Natural killer cell (primary cell): ENCODE results near the gene TMEM176A. TPM values are rescaled to one million over a fixed set of nuclear protein-coding genes. Genes with fewer than 3 reads are reported as not detected.

Experiments
- ATAC-seq, 3 donors: fragments of 150-1000 bp in 2 of 3; fragments of 200-7000 bp in 1 of 3; cut with Tn5 transposase; 1 replicate in 1 of 3; 2 replicates in 2 of 3; pipeline ENCODE4 v1.10.0; 2021; ENCODE audit warnings: mild to moderate bottlenecking in 2 of 3, moderate library complexity in 2 of 3
- DNase-seq, 2 donors: peaks; one replicate each; pipeline versions ENCODE4 v3.0.0 to v3.0.0-alpha.2; 2013 to 2021; ENCODE audit warnings: mixed read lengths in 1 of 2
- H3K27ac ChIP-seq: one replicate; pipeline ENCODE4 v1.5.1; 2013; ENCODE audit warnings: mild to moderate bottlenecking, low read length
- H3K27me3 ChIP-seq: one replicate; pipeline ENCODE4 v1.6.1; 2013; ENCODE audit warnings: low read length; ENCODE audit not compliant: control insufficient read depth, insufficient read depth
- H3K36me3 ChIP-seq: one replicate; pipeline ENCODE4 v1.6.1; 2013; ENCODE audit warnings: low read length; ENCODE audit not compliant: control insufficient read depth, insufficient read depth
- H3K4me1 ChIP-seq: one replicate; pipeline ENCODE4 v1.6.1; 2013; ENCODE audit warnings: low read length; ENCODE audit not compliant: control insufficient read depth, insufficient read depth
- H3K4me3 ChIP-seq: one replicate; pipeline ENCODE4 v1.5.1; 2013; ENCODE audit warnings: low read length
- H3K9me3 ChIP-seq: one replicate; pipeline ENCODE4 v1.6.1; 2013; ENCODE audit warnings: low read length; ENCODE audit not compliant: control insufficient read depth, insufficient read depth
- H3K27ac Mint-ChIP-seq, 2 donors: one replicate each; pipeline ENCODE4 v1.8.0; 2022; ENCODE audit warnings: mild to moderate bottlenecking in 2 of 2, mixed read lengths in 2 of 2, moderate library complexity in 1 of 2
- H3K27me3 Mint-ChIP-seq, 2 donors: one replicate each; pipeline ENCODE4 v1.8.0; 2022; ENCODE audit warnings: low read depth in 2 of 2, mixed read lengths in 2 of 2
- H3K36me3 Mint-ChIP-seq: one replicate; pipeline ENCODE4 v1.8.0; 2022; ENCODE audit warnings: mixed read lengths
- H3K4me1 Mint-ChIP-seq, 2 donors: one replicate each; pipeline ENCODE4 v1.8.0; 2022; ENCODE audit warnings: mixed read lengths in 2 of 2
- H3K4me3 Mint-ChIP-seq: one replicate; pipeline ENCODE4 v1.8.0; 2022; ENCODE audit warnings: mild to moderate bottlenecking, moderate library complexity, mixed read lengths
- H3K9me3 Mint-ChIP-seq, 2 donors: one replicate each; pipeline ENCODE4 v1.8.0; 2022; ENCODE audit warnings: mixed read lengths in 2 of 2
- WGBS: methylation state at CpG from one replicate; pipeline ENCODE4 v1.1.7; 2013; ENCODE audit warnings: missing lambda C conversion rate; ENCODE audit not compliant: insufficient coverage; 5-methylcytosine and 5-hydroxymethylcytosine counted together
- intact Hi-C: fragments of 100-400 bp; cut with micrococcal nuclease; formaldehyde crosslinking; loops from one replicate; pipeline ENCODE4 v1.14.2; 2022
- total RNA-seq, 4 donors: library from RNA; stranded (reverse); fragments of 120-200 nt in 1 of 4; gene quantifications; one replicate each; pipeline versions ENCODE4 v1.2.3 to v1.2.4, GENCODE V29; 2013 to 2022
- TF ChIP-seq, protein P1 (sequence below): fragments of 200-600 bp; IDR thresholded peaks from one replicate; pipeline ENCODE4 v1.8.0; 2022; ENCODE audit warnings: antibody characterized with exemption

The TMEM176A gene
- total RNA-seq, 3 donors from 2014 or later (not counting 1 experiment from before 2014, with no cell fraction given) = 2.0 TPM; not detected in 2

DNA sequence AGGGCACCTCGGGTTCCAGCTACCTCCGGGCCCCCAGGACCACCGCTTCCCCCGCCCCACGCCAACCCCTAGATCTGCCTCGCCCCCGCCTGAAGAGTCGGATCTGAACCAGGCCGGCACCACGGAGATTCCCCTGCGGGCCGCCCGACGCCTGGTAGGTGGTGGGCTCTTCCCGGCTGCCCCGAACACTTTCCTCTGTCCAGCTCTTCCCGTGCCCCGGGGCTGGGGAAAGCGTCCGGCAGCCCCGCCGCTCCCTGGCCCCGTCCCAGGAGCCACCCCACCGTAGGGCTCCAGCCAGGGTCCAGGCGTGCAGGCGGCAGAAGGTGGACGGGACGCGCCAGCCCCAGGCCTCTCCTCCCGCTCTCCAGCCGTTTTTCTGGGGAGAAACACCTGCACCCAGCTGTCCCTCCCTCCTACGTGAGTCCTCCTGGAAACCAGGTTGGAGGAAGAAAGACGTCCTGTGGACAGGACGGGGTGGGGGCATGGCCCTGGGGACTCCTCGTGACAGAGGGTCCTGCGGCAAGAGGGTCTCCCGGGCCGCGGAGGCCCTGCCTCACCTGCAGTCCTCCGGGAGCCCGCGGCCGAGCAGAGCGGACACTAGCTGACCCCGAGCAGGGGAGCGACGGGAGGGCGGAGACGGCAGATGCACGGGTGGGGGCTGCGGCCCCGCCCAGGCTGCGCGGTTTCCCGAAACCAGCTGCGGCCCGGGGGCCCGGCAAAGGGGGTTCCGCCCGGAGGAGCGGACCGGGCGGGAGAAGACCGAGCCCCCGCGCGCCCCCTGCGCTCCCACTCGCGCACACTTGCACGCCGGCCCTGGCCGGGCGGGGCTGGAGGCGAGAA is 608 bp upstream of the TMEM176A start, which contains the start of gene TMEM176B:
TSS of gene TMEM176B (minus strand) at position 624 of the 840 bp plus-strand sequence. CDS start 3,795 bp downstream, outside the sequence.
- H3K4me3 Mint-ChIP-seq = peak within 1 kb of the TSS; percentile 76
- H3K27me3 Mint-ChIP-seq = peaks cover 38 to 46% of the 10 kb centered on the region in 2 donors
- TF ChIP-seq, protein P1, sequence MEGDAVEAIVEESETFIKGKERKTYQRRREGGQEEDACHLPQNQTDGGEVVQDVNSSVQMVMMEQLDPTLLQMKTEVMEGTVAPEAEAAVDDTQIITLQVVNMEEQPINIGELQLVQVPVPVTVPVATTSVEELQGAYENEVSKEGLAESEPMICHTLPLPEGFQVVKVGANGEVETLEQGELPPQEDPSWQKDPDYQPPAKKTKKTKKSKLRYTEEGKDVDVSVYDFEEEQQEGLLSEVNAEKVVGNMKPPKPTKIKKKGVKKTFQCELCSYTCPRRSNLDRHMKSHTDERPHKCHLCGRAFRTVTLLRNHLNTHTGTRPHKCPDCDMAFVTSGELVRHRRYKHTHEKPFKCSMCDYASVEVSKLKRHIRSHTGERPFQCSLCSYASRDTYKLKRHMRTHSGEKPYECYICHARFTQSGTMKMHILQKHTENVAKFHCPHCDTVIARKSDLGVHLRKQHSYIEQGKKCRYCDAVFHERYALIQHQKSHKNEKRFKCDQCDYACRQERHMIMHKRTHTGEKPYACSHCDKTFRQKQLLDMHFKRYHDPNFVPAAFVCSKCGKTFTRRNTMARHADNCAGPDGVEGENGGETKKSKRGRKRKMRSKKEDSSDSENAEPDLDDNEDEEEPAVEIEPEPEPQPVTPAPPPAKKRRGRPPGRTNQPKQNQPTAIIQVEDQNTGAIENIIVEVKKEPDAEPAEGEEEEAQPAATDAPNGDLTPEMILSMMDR = no peak
- ATAC-seq (peak in 1 of 3 donors; percentile 36), DNase-seq (no peak)
- H3K9me3 Mint-ChIP-seq = no peaks in the 10 kb centered on the region
- no peak within 1 kb of the TSS for H3K4me3 ChIP-seq
- H3K27ac ChIP-seq = no peak within 1 kb of the TSS
- H3K4me1 ChIP-seq = peaks cover 15% of the 10 kb centered on the region
- 18% methylated on average over 75 of the region's 75 CpGs for WGBS
- peaks cover 20% of the 10 kb centered on the region for H3K27me3 ChIP-seq
- H3K9me3 ChIP-seq = no peaks in the 10 kb centered on the region
- no peaks in the 10 kb centered on the region for H3K36me3 Mint-ChIP-seq
- no peak within 1 kb of the TSS for H3K27ac Mint-ChIP-seq
- intact Hi-C loops = no loop called here
- no peaks in the 10 kb centered on the region for H3K36me3 ChIP-seq
- H3K4me1 Mint-ChIP-seq = peaks cover 9 to 14% of the 10 kb centered on the region in 2 donors

DNA sequence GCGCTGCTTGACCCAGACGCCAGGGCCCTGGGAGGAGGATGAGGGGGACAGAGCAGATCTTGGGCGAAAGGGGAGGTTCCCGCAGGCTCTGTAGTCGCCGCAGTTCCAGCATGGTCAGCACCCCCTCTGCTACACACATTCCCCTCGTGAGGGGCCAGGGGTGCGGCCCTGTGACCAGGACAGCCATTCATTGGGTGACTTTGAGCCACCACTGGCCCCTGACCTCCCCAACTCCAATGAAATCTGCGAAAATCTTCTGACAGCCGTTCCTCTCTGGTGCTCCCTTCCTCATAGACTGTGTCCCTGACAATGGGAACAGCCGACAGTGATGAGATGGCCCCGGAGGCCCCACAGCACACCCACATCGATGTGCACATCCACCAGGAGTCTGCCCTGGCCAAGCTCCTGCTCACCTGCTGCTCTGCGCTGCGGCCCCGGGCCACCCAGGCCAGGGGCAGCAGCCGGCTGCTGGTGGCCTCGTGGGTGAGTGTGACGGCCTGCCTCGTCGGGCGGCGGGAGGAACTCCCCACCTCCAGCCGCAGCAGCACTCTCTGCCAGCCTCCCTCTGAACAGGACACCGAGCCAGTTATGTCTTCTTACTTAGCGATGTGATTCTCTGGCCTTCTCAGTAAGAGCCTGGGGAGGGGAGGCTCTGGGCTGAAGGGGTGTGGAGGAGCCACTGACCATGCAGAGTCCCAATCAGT is 825 bp downstream of the TMEM176A start:
- H3K27ac Mint-ChIP-seq = no peak overlapping the region
- peaks cover 45 to 47% of the 10 kb centered on the region in 2 donors for H3K27me3 Mint-ChIP-seq
- intact Hi-C loops = no loop called here
- H3K4me3 Mint-ChIP-seq = peak overlapping the region; percentile 76
- 42% methylated on average over 26 of the region's 26 CpGs for WGBS
- DNase-seq (no peak), ATAC-seq (peak in 1 of 3 donors; percentile 46)
- H3K27me3 ChIP-seq = peaks cover 26% of the 10 kb centered on the region
- H3K4me3 ChIP-seq = no peak overlapping the region
- peaks cover 8% of the 10 kb centered on the region for H3K9me3 ChIP-seq
- peaks cover 12% of the 10 kb centered on the region for H3K36me3 Mint-ChIP-seq
- peaks cover 0 to under 1% of the 10 kb centered on the region in 2 donors for H3K9me3 Mint-ChIP-seq
- H3K27ac ChIP-seq = no peak overlapping the region
- H3K36me3 ChIP-seq = no peaks in the 10 kb centered on the region
- peaks cover 9 to 14% of the 10 kb centered on the region in 2 donors for H3K4me1 Mint-ChIP-seq
- peaks cover 15% of the 10 kb centered on the region for H3K4me1 ChIP-seq
- TF ChIP-seq, protein P1 = no peak

DNA sequence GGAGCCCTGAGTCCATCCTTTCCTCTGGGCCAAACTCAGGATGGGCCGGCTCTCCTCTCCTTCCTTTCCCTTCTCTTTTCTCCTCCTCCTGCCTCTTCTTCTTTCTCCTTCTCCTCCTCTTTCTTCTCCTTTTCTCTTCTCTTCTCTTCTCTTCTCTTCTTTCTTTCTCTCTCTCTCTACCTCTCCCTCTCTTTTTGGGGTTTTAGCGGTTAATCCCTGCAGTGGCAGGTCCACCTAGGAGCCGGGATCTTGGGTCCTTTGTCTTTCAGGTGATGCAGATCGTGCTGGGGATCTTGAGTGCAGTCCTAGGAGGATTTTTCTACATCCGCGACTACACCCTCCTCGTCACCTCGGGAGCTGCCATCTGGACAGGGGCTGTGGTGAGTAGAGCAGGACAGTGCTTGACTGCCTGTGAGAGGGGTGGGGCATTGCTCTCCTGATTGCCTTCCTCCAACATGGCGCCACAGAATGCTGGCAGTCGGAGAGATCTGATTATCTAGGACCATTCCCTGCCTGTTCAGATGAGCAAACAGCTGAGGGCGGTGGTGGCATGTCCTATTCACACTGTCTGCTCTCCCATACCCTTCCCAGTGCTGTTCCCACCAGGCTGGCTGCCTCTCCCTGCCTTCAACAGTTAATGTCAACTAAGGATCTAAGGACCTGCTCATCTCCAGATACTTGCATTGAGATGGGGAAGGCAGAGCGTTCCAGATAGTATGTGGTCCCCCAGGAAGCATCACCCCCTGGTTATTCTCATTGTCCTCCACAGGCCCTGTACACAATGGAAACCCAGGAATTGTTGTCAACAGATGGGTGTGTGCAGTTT is 1.6 kb downstream of the TMEM176A start:
- peaks cover 12% of the 10 kb centered on the region for H3K9me3 ChIP-seq
- H3K4me3 ChIP-seq = no peak overlapping the region
- H3K27me3 ChIP-seq = peaks cover 26% of the 10 kb centered on the region
- DNase-seq (no peak), ATAC-seq (no peak)
- peaks cover 15% of the 10 kb centered on the region for H3K4me1 ChIP-seq
- Mint-ChIP-seq H3K4me3 (peak overlapping the region; percentile 76), H3K36me3 (peaks cover 12% of the 10 kb centered on the region), H3K27ac (no peak overlapping the region), H3K4me1 (peaks cover 9 to 14% of the 10 kb centered on the region in 2 donors), H3K9me3 (peaks cover 0 to 3% of the 10 kb centered on the region in 2 donors), H3K27me3 (peaks cover 45 to 48% of the 10 kb centered on the region in 2 donors)
- no peaks in the 10 kb centered on the region for H3K36me3 ChIP-seq
- intact Hi-C loops = no loop called here
- no peak overlapping the region for H3K27ac ChIP-seq
- TF ChIP-seq, protein P1 = no peak
- 95% methylated on average over 12 of the region's 12 CpGs for WGBS
